ENCODE measurements around the gene STOML2. TPM values are rescaled to one million over a fixed set of nuclear protein-coding genes. Genes with fewer than 3 reads are reported as not detected.

STOML2 gene
- total and polyA plus RNA-seq, 9 of the 15 experiments (the other 6 are each of a cell fraction or from before 2014, with no cell fraction given): 110 to 220 (median 174) TPM

GRCh38 chr9:35114840-35115628 lies 12.1 kb upstream of the STOML2 start (continued):
- TF ChIP-seq ZNF740 (CRISPR knock-in tag; IDR thresholded peaks at IDR 0.05) (no peak), ZNF740 (tag; IDR thresholded peaks at IDR 0.05) (peak in 1 of 2 experiments; percentile 33; a peak in 1 of 4 replicates)

- 2% methylated on average over 3 of the region's 5 CpGs for WGBS (ENCODE audit: insufficient coverage, low coverage, missing lambda C conversion rate)
- Histone ChIP-seq H3K27me3 (ENCODE audit: control insufficient read depth in 2 of 2, insufficient read depth in 2 of 2, low read length in 2 of 2) (no peaks in the 10 kb centered on the region), H3K4me2 (ENCODE audit: insufficient read depth, low read length) (peak overlapping the region; percentile 99), H4K20me1 (replicated peaks; ENCODE audit: control insufficient read depth, insufficient read depth, low read length) (peaks cover 4% of the 10 kb centered on the region), H3K9me1 (ENCODE audit: control insufficient read depth, insufficient read depth, low read length) (no peaks in the 10 kb centered on the region), H3K4me1 (replicated peaks in 1 of 2; ENCODE audit: control insufficient read depth in 2 of 2, insufficient read depth in 2 of 2, low read length in 2 of 2) (peaks cover 38 to 43% of the 10 kb centered on the region in 2 experiments), H2AFZ (ENCODE audit: low read depth, low read length) (peak overlapping the region; percentile 73), H3K4me3 (peak overlapping the region; percentile 58), H3K79me2 (ENCODE audit: control insufficient read depth, insufficient read depth, low read length) (peaks cover 47% of the 10 kb centered on the region), H3K36me3 (ENCODE audit: control insufficient read depth, insufficient read depth, low read length) (no peaks in the 10 kb centered on the region), H3K9ac (ENCODE audit: insufficient read depth in 1 of 2, low read depth in 2 of 2, low read length in 2 of 2) (peak overlapping the region; percentile 52 to 88; a peak in 3 of 4 replicates), H3K27ac (ENCODE audit: extremely low read depth, low read depth, low read length) (peak overlapping the region; percentile 65), H3K9me3 (replicated peaks; ENCODE audit: control insufficient read depth, insufficient read depth, low read depth, low read length) (no peaks in the 10 kb centered on the region)
- FAIRE-seq (peak; percentile 92), DNase-seq (ENCODE audit: extremely low read depth in 1 of 4, low spot score in 3 of 4) (peak; percentile 51 to 90 (median 64)), ATAC-seq (peak; percentile 41)
- ChIA-PET POLR2A (interaction anchor here (0.5 to 1.3 kb wide), 4 partner anchors 11 to 909 kb away, joined by 3 to 4 read pairs (median 3); partner anchors contain the start of genes STOML2 and VCP), CTCF (ENCODE audit: low intra/inter-chr PET ratio) (no interaction called here)
- no TSS peak for BruUV-seq (replicated peaks)
- intact Hi-C loops (cut with micrococcal nuclease): loop anchor here (2.0 kb wide), 2 partner anchors 17 to 41 kb away; partner anchors contain the start of genes PIGO and VCP
- in situ Hi-C loops (cut with MboI): no loop called here
- no peak for TF ChIP-seq ARNT (IDR thresholded peaks at IDR 0.05)
- no peak for TF ChIP-seq NFRKB (IDR thresholded peaks at IDR 0.05; ENCODE audit: low read depth)
- TF ChIP-seq MXI1 (IDR thresholded peaks at IDR 0.05; ENCODE audit: low read depth, low read length): peak; percentile 66; the same call in 1 of the 2 replicates
- no peak for TF ChIP-seq ZBTB8A (IDR thresholded peaks at IDR 0.05; ENCODE audit: partially characterized antibody)
- TF ChIP-seq E2F1 (CRISPR knock-in tag; IDR thresholded peaks at IDR 0.05): no peak
- no peak for TF ChIP-seq ZNF431 (CRISPR knock-in tag; IDR thresholded peaks at IDR 0.05)
- TF ChIP-seq THRAP3 (IDR thresholded peaks at IDR 0.05; ENCODE audit: borderline replicate concordance): no peak
- TF ChIP-seq MAZ (CRISPR knock-in tag; conservative IDR thresholded peaks at IDR 0.05 in 1 of 2, IDR thresholded peaks at IDR 0.05 in 1 of 2): no peak
- TF ChIP-seq TAF9B (IDR thresholded peaks at IDR 0.05; ENCODE audit: partially characterized antibody): no peak
- TF ChIP-seq THRA (IDR thresholded peaks at IDR 0.05): no peak
- no peak for TF ChIP-seq ZKSCAN1 (IDR thresholded peaks at IDR 0.05; ENCODE audit: low read depth, low read length)
- no peak for TF ChIP-seq SRF (CRISPR knock-in tag; IDR thresholded peaks at IDR 0.05)
- no peak for TF ChIP-seq KDM4B (IDR thresholded peaks at IDR 0.05; ENCODE audit: borderline replicate concordance in 2 of 2, low read depth in 1 of 2)
Measured at GRCh38 chr9:35114113-35114839, 11.3 kb upstream of the STOML2 start.
